Measurements from ENCODE around the gene TSPAN7. TPM values are rescaled to one million over a fixed set of nuclear protein-coding genes. Genes with fewer than 3 reads are reported as not detected.

TSPAN7 gene
- total and polyA plus RNA-seq, 10 donors: 7.2 to 158 (median 58.5) TPM

DNA sequence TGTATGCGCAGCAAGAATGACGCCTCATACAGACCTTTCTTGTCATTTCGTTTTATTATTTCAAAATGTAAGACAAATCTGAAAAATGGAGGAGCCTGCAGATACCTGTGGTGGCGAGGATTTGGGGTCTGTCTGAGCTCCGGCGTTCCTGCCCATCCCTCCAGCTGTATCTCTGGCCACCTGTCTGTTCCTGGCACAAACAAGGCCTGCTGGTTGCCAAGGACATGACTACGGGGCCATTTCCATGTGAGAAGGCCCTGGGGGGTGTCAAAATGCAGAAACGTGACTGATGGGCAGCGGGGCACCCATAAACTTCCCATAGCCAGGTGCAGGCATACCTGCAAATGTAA, 591 bp upstream of the TSPAN7 start:
- Histone ChIP-seq H3K27ac (peak overlapping the region in 2 of 8 donors; percentile 34 to 46), H3K36me3 (no peaks in the 10 kb centered on the region), H3K27me3 (replicated peaks in 1 of 7) (peaks cover 0 to 18% (median 0%) of the 10 kb centered on the region in 7 donors), H3K4me1 (peaks cover 0 to 13% (median 4%) of the 10 kb centered on the region in 6 donors), H3K4me3 (peak overlapping the region; percentile 2 to 73 (median 36)), H3K9me3 (no peaks in the 10 kb centered on the region)
- DNase-seq: peak; percentile 64
- intact Hi-C loops (cut with DNase I; ENCODE audit: low total_unique reads): no loop called here
- 54 to 58% (median 55%) methylated on average over 9 of the region's 9 CpGs for WGBS, 5 donors
- TF ChIP-seq POLR2AphosphoS5 (IDR thresholded peaks at IDR 0.05): no peak

DNA sequence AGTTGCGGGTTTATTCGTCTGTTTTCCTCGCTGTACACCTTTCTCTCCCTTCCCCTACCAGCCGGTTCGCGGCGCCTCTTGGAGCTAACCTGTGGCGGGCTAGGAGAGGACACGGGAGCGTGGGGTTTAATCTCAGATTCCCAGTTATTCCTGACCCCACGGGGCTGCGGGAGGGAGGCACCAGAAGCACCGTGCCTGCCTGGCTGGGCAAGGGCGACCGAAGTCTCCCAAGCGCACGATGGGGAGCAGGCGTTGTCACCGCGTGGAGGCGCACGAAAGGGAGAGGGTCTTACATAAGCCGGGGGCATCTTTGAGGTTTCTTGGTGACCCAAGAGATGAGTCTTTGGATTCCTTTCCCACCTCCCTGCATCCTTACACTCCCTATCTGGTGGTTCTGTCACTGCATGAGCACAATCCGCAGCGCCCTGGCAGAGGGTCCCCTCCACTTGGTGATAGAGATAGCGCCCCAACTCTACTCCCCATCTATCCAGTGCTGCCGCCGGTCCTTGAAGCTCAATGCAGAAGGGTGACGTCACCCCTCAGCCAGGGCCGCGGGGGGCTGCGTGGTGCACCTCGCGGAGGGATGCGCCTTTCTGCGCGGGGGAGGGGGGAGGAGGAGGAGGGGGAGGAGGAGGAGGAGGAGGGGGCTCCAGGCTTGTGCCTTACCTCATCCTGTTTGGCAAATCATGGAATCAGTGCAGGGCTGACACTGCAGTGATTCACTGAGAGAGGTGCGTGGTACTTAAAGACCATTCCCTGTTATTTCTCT, 793 bp downstream of the TSPAN7 start:
- H3K27ac ChIP-seq: peak overlapping the region in 6 of 8 donors; percentile 43 to 73 (median 65)
- peak in 1 of 3 donors; percentile 46 for TF ChIP-seq POLR2AphosphoS5 (IDR thresholded peaks at IDR 0.05)
- no peak for TF ChIP-seq POLR2A (IDR thresholded peaks at IDR 0.05)
- no peaks in the 10 kb centered on the region for H3K9me3 ChIP-seq
- no peaks in the 10 kb centered on the region for H3K36me3 ChIP-seq
- intact Hi-C loops (cut with DNase I; ENCODE audit: low total_unique reads): no loop called here
- 2 to 55% (median 5%) methylated on average over 23 to 38 of the region's 38 CpGs for WGBS, 5 donors
- peak; percentile 78 for DNase-seq
- H3K4me3 ChIP-seq: peak overlapping the region; percentile 28 to 73 (median 46)
- H3K4me1 ChIP-seq: peaks cover 0 to 13% (median 4%) of the 10 kb centered on the region in 6 donors
- peaks cover 0 to 18% (median 0%) of the 10 kb centered on the region in 7 donors for H3K27me3 ChIP-seq (replicated peaks in 1 of 7)

GRCh38 chrX:38563030-38563429, 1.7 kb downstream of the TSPAN7 start:
- Histone ChIP-seq H3K9me3 (no peaks in the 10 kb centered on the region), H3K27me3 (replicated peaks in 1 of 7) (peaks cover 0 to 18% (median 0%) of the 10 kb centered on the region in 7 donors), H3K4me1 (peaks cover 0 to 13% (median 4%) of the 10 kb centered on the region in 6 donors), H3K27ac (peak overlapping the region in 6 of 8 donors; percentile 13 to 73 (median 65)), H3K4me3 (peak overlapping the region in 6 of 8 donors; percentile 26 to 73 (median 46)), H3K36me3 (no peaks in the 10 kb centered on the region)
- WGBS, 5 donors: 55 to 70% (median 65%) methylated on average over 5 of the region's 5 CpGs
- intact Hi-C loops (cut with DNase I; ENCODE audit: low total_unique reads): no loop called here
- TF ChIP-seq, protein P1, sequence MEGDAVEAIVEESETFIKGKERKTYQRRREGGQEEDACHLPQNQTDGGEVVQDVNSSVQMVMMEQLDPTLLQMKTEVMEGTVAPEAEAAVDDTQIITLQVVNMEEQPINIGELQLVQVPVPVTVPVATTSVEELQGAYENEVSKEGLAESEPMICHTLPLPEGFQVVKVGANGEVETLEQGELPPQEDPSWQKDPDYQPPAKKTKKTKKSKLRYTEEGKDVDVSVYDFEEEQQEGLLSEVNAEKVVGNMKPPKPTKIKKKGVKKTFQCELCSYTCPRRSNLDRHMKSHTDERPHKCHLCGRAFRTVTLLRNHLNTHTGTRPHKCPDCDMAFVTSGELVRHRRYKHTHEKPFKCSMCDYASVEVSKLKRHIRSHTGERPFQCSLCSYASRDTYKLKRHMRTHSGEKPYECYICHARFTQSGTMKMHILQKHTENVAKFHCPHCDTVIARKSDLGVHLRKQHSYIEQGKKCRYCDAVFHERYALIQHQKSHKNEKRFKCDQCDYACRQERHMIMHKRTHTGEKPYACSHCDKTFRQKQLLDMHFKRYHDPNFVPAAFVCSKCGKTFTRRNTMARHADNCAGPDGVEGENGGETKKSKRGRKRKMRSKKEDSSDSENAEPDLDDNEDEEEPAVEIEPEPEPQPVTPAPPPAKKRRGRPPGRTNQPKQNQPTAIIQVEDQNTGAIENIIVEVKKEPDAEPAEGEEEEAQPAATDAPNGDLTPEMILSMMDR (IDR thresholded peaks at IDR 0.05 in 8 of 11, conservative IDR thresholded peaks at IDR 0.05 in 3 of 11): no peak
- TF ChIP-seq POLR2A (IDR thresholded peaks at IDR 0.05) (no peak), POLR2AphosphoS5 (IDR thresholded peaks at IDR 0.05) (no peak)
- DNase-seq: no peak

DNA sequence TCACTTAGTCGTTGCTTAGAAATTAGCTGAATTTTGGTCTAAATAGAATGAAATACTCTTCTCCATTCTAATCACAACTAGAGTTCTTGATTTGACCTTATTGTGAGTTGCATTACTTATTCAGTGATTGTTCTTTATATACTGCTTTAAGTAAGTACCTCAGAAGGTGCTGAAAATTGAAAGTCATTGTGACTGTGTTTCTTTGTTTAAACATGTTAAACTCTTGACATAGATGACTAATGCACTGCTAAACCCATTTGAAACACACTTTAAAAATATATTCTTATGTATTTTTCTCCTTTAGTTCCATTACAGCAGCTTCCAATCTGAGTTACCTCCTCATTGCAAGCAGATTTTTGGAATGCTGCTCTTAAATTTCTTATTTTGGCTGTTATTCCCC, 9.1 kb downstream of the TSPAN7 start:
- TF ChIP-seq POLR2A (IDR thresholded peaks at IDR 0.05) (no peak), POLR2AphosphoS5 (IDR thresholded peaks at IDR 0.05) (no peak)
- TF ChIP-seq, protein P1 (IDR thresholded peaks at IDR 0.05 in 8 of 11, conservative IDR thresholded peaks at IDR 0.05 in 3 of 11): no peak
- 76 to 100% (median 89%) methylated on average over 1 of the region's 1 CpG for WGBS, 5 donors
- Histone ChIP-seq H3K27me3 (replicated peaks in 1 of 7) (peaks cover 0 to 6% (median 0%) of the 10 kb centered on the region in 7 donors), H3K4me3 (no peak overlapping the region), H3K36me3 (no peaks in the 10 kb centered on the region), H3K27ac (no peak overlapping the region), H3K4me1 (no peaks in the 10 kb centered on the region), H3K9me3 (peaks cover 0 to 6% (median 0%) of the 10 kb centered on the region in 8 donors)
- intact Hi-C loops (cut with DNase I; ENCODE audit: low total_unique reads): no loop called here
- DNase-seq: no peak

- Histone ChIP-seq H3K27ac (no peak overlapping the region), H3K36me3 (no peaks in the 10 kb centered on the region), H3K4me3 (no peak overlapping the region), H3K4me1 (no peaks in the 10 kb centered on the region), H3K9me3 (peaks cover 0 to 6% (median 0%) of the 10 kb centered on the region in 8 donors), H3K27me3 (replicated peaks in 1 of 7) (peaks cover 0 to 6% (median 0%) of the 10 kb centered on the region in 7 donors)
- no peak for DNase-seq
- intact Hi-C loops (cut with DNase I; ENCODE audit: low total_unique reads): no loop called here
- TF ChIP-seq, protein P1 (IDR thresholded peaks at IDR 0.05 in 8 of 11, conservative IDR thresholded peaks at IDR 0.05 in 3 of 11): no peak
Measured at GRCh38 chrX:38571058-38571457, 9.7 kb downstream of the TSPAN7 start.

All from spleen (tissue), 11 donors.